ENCODE results near the gene QRSL1.

The QRSL1 gene

GRCh38 chr6:106617302-106617701 lies 12.1 kb upstream of the QRSL1 start:
- no peak for TF ChIP-seq CTCF (IDR thresholded peaks at IDR 0.05; ENCODE audit: extremely low read depth, missing control alignments)
- no peak for DNase-seq (ENCODE audit: low spot score)

GRCh38 chr6:106617857-106618256 lies 11.5 kb upstream of the QRSL1 start:
- no peak for TF ChIP-seq CTCF (IDR thresholded peaks at IDR 0.05; ENCODE audit: extremely low read depth, missing control alignments)
- DNase-seq (ENCODE audit: low spot score): no peak

- TF ChIP-seq CTCF (IDR thresholded peaks at IDR 0.05; ENCODE audit: extremely low read depth, missing control alignments): no peak
- DNase-seq (ENCODE audit: low spot score): no peak
Observed at GRCh38 chr6:106618324-106618723, 11.1 kb upstream of the QRSL1 start.

- DNase-seq (ENCODE audit: low spot score): no peak
- no peak for TF ChIP-seq CTCF (IDR thresholded peaks at IDR 0.05; ENCODE audit: extremely low read depth, missing control alignments)
Observed at GRCh38 chr6:106619223-106619622, 10.2 kb upstream of the QRSL1 start.

GRCh38 chr6:106620931-106621672 lies 8.3 kb upstream of the QRSL1 start:
- no peak for DNase-seq (ENCODE audit: low spot score)
- TF ChIP-seq CTCF (IDR thresholded peaks at IDR 0.05; ENCODE audit: extremely low read depth, missing control alignments): no peak

GRCh38 chr6:106622412-106622811 lies 7.0 kb upstream of the QRSL1 start:
- no peak for DNase-seq (ENCODE audit: low spot score)
- no peak for TF ChIP-seq CTCF (IDR thresholded peaks at IDR 0.05; ENCODE audit: extremely low read depth, missing control alignments)

- DNase-seq (ENCODE audit: low spot score): no peak
- no peak for TF ChIP-seq CTCF (IDR thresholded peaks at IDR 0.05; ENCODE audit: extremely low read depth, missing control alignments)
Observed at GRCh38 chr6:106623039-106623438, 6.3 kb upstream of the QRSL1 start.

Measured in GM20000 (cell line).